WERI-Rb-1 (cell line): Measurements from ENCODE around the gene FAM3D.

ENCODE experiments used
- DNase-seq: peaks from one replicate; pipeline ENCODE4 v3.0.0-alpha.2; 2020
- H3K27ac ChIP-seq: fragments of 250-450 bp; sonication (Bioruptor Pico); 2 replicates; pipeline ENCODE4 v1.5.1; 2020; ENCODE audit warnings: mild to moderate bottlenecking, moderate library complexity
- H3K27me3 ChIP-seq: fragments of 250-450 bp; sonication (Bioruptor Pico); 2 replicates; pipeline ENCODE4 v1.5.1; 2021; ENCODE audit warnings: mild to moderate bottlenecking, low read depth, moderate library complexity; ENCODE audit not compliant: insufficient read depth, severe bottlenecking
- H3K36me3 ChIP-seq: fragments of 250-450 bp; sonication (Bioruptor Pico); 2 replicates; pipeline ENCODE4 v1.5.1; 2020; ENCODE audit warnings: mild to moderate bottlenecking, moderate library complexity
- H3K4me3 ChIP-seq: 2 replicates; pipeline ENCODE4 v1.5.1; 2011; ENCODE audit warnings: low read depth, mild to moderate bottlenecking, control low read depth, low read length
- H3K9me3 ChIP-seq: fragments of 250-450 bp; sonication (Bioruptor Pico); 2 replicates; pipeline ENCODE4 v1.5.1; 2021; ENCODE audit warnings: mild to moderate bottlenecking, moderate library complexity; ENCODE audit not compliant: severe bottlenecking
- CTCF ChIP-seq: IDR thresholded peaks from 2 replicates; pipeline ENCODE4 v1.5.1; 2011; ENCODE audit warnings: low read depth, mild to moderate bottlenecking, control low read depth, inconsistent platforms, low read length

The FAM3D gene

GRCh38 chr3:58629629-58630028 is 36.9 kb downstream of the FAM3D start:
- Histone ChIP-seq H3K27ac (no peak overlapping the region), H3K27me3 (no peaks in the 10 kb centered on the region), H3K4me3 (no peak overlapping the region), H3K9me3 (no peaks in the 10 kb centered on the region), H3K36me3 (no peaks in the 10 kb centered on the region)
- no peak for DNase-seq
- TF ChIP-seq CTCF: no peak

- Histone ChIP-seq H3K27me3 (no peaks in the 10 kb centered on the region), H3K4me3 (no peak overlapping the region), H3K27ac (no peak overlapping the region), H3K36me3 (no peaks in the 10 kb centered on the region), H3K9me3 (no peaks in the 10 kb centered on the region)
- no peak for DNase-seq
- no peak for TF ChIP-seq CTCF
These were observed 37.6 kb downstream of the FAM3D start for GRCh38 chr3:58628823-58629562.

- Histone ChIP-seq H3K4me3 (no peak overlapping the region), H3K36me3 (no peaks in the 10 kb centered on the region), H3K27me3 (no peaks in the 10 kb centered on the region), H3K27ac (no peak overlapping the region; the same call in none of the 2 replicates), H3K9me3 (no peaks in the 10 kb centered on the region)
- no peak for TF ChIP-seq CTCF
- DNase-seq: no peak
These were observed 38.6 kb downstream of the FAM3D start for GRCh38 chr3:58627941-58628340.

- no peaks in the 10 kb centered on the region for H3K36me3 ChIP-seq
- peak overlapping the region; percentile 83 for H3K27ac ChIP-seq
- DNase-seq: no peak
- H3K4me3 ChIP-seq: no peak overlapping the region
- H3K9me3 ChIP-seq: no peaks in the 10 kb centered on the region
- no peaks in the 10 kb centered on the region for H3K27me3 ChIP-seq
- no peak for TF ChIP-seq CTCF
These were observed 39.0 kb downstream of the FAM3D start for GRCh38 chr3:58627570-58627885.

GRCh38 chr3:58626841-58627569 is 39.6 kb downstream of the FAM3D start:
- Histone ChIP-seq H3K4me3 (peak overlapping the region; percentile 66), H3K36me3 (no peaks in the 10 kb centered on the region), H3K9me3 (no peaks in the 10 kb centered on the region), H3K27me3 (no peaks in the 10 kb centered on the region), H3K27ac (peak overlapping the region; percentile 83)
- DNase-seq: peak; percentile 88
- TF ChIP-seq CTCF: no peak
